ENCODE measurements around the gene FAM90A26.
"Not testable (repeated sequence)": the region's sequence is repeated elsewhere in the genome, so short reads cannot be mapped to it uniquely, and the experiment has no call there.

Gene FAM90A26

DNA sequence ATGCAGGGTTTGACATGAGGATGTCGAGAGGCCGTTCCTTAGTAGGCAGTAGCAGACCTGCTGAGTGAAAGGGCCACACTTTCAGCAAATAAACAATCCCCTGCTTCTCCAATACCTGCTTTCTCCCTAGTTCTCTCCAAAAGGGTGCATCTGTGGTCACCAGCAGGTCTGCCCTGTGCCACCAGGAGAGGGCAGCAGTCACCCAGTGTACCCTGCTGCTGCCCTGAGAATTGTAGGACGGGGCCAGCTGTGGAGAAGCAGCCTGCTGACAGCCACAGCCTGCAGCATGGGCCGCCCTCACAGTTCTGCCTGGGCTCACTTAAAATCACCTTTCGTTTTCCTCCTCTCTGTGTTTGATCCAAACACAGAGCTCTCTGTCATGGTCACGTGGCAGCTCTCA is 11.8 kb upstream of the FAM90A26 start:
- DNase-seq (ENCODE audit: low spot score), result not testable (repeated sequence)

DNA sequence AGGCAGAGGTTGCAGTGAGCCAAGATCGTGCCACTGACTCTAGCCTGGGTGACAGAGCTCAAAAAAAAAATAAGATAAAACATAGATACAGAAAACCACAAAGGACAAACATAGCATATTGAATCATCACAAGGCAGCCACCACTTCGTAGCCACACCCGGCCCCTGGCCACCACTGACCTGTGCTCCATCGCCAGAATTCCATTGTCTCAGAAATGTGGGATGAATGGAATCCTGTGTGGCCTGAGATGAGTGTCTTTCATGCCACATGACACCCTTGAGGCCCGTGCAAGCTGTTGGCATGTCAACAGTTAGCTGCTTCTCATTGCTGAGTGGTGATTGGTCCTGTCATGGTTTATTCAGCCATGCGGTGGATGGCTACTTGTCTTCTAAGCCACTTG is 10.2 kb upstream of the FAM90A26 start:
- not testable (repeated sequence) for DNase-seq (ENCODE audit: low spot score)

DNA sequence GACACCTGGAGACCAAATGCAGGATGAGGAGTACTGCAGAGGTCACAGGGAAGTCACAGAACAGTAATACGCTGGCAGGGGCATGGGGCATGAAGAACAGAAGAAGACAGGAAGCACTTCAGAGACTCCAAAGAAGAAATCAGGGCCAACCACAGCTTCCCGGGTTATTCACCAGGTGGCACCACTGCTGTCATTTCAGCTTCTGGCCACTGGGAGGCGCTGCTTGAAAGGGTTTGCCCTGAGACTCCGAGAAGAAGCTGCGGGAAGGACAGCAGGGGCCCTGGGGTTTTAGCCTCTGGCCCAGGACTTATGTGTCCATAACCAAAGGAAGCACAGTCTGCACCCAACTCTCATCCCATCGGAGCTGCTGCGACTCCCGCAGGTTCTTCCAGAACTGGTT is 4.2 kb upstream of the FAM90A26 start:
- DNase-seq (ENCODE audit: low spot score), result not testable (repeated sequence)

DNA sequence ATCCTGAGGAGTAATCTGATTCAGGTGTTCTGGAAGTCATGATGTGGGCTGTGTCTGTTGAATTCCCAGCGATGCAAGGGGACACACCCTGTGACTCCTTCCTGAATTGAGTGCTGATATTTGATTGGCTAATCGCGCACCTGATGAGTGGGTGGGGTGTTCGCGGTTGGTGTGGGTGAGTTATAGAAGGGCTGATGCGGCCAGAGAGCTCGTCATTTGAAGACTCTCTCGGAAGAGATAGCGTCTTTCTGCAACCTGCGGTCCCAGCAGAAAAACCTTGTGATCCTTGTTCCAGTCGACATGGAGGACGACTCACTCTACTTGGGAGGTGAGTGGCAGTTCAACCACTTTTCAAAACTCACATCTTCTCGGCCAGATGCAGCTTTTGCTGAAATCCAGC is 40.1 kb downstream of the FAM90A26 start, which contains the start of gene USP17L10:
Gene USP17L10, plus strand, starts transcription at position 301 of the 400 bp plus-strand sequence. Its CDS starts 0 bp downstream, at position 301.
- DNase-seq (ENCODE audit: low spot score), result not testable (repeated sequence)

DNA sequence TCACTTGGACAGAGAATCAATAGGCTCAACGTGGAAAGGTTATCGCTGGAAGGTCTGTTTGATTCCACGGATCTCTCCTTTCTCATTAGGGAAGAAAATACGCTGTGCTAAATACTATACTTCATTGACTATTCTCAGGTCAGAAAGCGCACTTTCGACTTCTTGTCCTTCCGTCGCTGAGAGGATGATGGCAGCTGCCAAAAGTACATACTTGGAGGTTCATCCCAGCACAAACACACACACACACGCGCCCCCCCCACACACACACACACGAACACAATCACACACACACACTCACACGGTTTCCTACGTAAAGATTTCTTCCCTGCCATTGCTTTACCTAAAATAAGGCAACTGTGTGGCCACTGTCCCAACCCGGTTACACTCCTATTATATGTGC is 44.5 kb downstream of the FAM90A26 start:
- DNase-seq (ENCODE audit: low spot score), result not testable (repeated sequence)

DNA sequence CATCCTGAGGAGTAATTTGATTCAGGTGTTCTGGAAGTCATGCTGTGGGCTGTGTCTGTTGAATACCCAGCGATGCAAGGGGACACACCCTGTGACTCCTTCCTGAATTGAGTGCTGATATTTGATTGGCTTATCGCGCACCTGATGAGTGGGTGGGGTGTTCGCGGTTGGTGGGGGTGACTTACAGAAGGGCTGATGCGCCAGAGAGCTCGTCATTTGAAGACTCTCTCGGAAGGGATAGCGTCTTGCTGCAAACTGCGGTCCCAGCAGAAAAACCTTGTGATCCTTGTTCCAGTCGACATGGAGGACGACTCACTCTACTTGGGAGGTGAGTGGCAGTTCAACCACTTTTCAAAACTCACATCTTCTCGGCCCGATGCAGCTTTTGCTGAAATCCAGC is 44.9 kb downstream of the FAM90A26 start, which contains the start of gene USP17L11:
Gene USP17L11, plus strand, starts transcription at position 301 of the 400 bp plus-strand sequence. Its CDS starts 0 bp downstream, at position 301.
- DNase-seq (ENCODE audit: low spot score), result not testable (repeated sequence)

DNA sequence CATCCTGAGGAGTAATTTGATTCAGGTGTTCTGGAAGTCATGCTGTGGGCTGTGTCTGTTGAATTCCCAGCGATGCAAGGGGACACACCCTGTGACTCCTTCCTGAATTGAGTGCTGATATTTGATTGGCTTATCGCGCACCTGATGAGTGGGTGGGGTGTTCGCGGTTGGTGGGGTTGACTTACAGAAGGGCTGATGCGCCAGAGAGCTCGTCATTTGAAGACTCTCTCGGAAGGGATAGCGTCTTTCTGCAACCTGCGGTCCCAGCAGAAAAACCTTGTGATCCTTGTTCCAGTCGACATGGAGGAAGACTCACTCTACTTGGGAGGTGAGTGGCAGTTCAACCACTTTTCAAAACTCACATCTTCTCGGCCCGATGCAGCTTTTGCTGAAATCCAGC is 49.6 kb downstream of the FAM90A26 start, which contains the start of gene USP17L12:
Gene USP17L12, plus strand, starts transcription at position 301 of the 400 bp plus-strand sequence. Its CDS starts 0 bp downstream, at position 301.
- not testable (repeated sequence) for DNase-seq (ENCODE audit: low spot score)

DNA sequence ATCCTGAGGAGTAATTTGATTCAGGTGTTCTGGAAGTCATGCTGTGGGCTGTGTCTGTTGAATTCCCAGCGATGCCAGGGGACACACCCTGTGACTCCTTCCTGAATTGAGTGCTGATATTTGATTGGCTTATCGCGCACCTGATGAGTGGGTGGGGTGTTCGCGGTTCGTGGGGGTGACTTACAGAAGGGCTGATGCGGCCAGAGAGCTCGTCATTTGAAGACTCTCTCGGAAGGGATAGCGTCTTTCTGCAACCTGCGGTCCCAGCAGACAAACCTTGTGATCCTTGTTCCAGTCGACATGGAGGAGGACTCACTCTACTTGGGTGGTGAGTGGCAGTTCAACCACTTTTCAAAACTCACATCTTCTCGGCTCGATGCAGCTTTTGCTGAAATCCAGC is 54.4 kb downstream of the FAM90A26 start, which contains the start of gene USP17L13:
Gene USP17L13, plus strand, starts transcription at position 301 of the 400 bp plus-strand sequence. Its CDS starts 0 bp downstream, at position 301.
- not testable (repeated sequence) for DNase-seq (ENCODE audit: low spot score)
